ENCODE measurements around the gene MRPS9. TPM values are rescaled to one million over a fixed set of nuclear protein-coding genes. Genes with fewer than 3 reads are reported as not detected.

The MRPS9 gene
- total RNA-seq, 6 experiments from 2014 or later, result 12.1 to 19.3 (median 14.5) TPM

Other genes starting within 250 kb of the MRPS9 start
- not detected for gene POU3F3, start 184.0 kb upstream of the MRPS9 start, total RNA-seq
- gene GPR45, start 203.7 kb downstream of the MRPS9 start, total RNA-seq, result not detected

Data from right lobe of liver (tissue), 5 donors.